HG02678 (cell line): Measurements from ENCODE around the gene GPC6.

ENCODE experiments used
- ATAC-seq: cut with Tn5 transposase; IDR thresholded peaks from one replicate; pipeline ENCODE4 v1.9.1; 2021; ENCODE audit warnings: mild to moderate bottlenecking, moderate library complexity; ENCODE audit not compliant: unreplicated experiment

The GPC6 gene

DNA sequence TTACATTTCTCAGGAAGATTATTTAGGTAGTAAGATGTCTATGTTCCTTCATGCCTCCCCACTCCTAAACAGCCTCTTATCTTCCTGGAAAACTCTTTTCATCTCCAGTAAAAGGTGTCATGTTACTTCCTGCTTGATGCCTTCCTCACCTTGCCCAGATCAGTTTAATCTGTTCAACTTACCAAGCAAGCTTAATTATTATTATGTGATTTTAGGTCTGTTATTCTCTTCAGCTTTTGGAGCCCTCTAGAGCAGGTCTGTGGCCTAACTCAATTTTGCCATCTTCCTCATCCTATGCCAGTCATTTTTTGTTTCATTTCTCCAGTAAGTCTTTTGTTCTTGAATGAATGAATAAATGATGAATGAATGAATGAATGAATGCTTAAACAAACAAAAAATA, 724.5 kb downstream of the GPC6 start:
- no peak for ATAC-seq

DNA sequence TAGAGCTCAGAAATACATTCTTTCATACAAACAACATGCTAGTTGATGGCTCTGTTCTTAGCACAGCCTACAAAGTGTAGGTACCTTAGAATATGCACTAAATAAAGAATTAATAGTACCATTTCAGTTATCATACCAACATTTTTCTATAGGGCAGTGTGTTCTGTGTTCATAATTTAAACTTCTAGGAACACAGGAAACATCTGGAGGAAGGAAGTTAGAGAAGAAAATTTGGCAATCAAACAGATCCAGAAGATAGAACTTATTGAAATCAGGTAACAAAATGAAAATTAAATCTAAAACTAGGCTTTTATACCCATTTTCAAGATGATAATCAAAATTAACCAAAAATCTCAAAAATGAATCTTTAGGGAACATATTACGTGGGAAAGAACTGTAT, 725.3 kb downstream of the GPC6 start:
- ATAC-seq: no peak

DNA sequence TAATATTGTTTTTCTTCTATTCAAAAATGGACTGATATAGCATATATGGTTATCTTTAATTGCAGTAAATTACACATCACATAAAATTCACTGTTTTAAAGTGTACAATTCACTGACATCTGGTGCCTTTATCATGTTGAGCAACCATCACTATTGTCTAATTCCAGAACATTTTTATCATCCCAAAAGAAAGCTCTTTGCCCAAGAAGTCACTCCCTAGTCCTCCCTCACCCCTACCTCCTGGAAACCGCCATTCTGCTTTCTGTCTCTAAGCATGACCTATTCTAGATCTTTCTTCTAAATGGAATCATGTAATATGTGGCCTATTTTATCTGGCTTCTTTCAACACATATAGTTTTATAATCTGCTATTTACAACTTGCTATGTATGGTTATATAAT, 727.2 kb downstream of the GPC6 start:
- ATAC-seq: no peak

DNA sequence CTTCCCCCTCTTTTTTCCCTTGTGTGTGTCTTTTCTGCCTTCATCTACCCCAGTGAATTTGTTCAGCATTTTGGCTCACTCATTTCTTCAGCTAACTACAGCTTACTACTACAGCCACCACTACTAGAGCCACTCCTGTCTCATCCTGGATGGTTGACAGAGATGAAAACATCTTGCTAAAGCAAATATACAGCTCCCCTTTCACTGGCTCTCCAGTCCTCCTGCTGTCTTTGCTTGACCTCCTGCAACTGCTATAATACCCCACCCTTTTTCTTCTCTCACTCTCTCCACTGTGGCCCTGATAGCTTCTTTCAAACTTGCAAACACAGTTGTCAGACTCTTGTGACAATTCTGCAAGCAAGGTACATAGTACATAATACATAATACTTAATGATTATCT, 729.3 kb downstream of the GPC6 start:
- ATAC-seq: no peak

DNA sequence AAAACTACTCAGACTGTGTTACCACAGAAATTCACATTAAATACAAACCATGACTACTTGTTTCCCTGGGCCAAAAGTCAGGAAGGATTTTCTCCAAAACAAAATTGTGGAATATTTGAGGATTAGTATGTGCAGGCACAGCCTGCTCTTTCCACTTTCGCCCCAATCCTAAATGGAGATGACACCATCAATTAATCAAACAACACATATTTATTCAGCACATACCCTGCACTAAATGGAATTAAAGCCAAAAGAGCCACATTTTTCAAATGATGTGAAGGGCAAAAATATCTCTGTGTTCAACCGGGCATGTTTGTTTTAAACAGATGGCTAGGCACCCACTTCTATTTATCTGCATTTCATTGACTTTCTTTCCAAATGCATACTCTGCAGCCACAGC, 729.8 kb downstream of the GPC6 start:
- no peak for ATAC-seq

DNA sequence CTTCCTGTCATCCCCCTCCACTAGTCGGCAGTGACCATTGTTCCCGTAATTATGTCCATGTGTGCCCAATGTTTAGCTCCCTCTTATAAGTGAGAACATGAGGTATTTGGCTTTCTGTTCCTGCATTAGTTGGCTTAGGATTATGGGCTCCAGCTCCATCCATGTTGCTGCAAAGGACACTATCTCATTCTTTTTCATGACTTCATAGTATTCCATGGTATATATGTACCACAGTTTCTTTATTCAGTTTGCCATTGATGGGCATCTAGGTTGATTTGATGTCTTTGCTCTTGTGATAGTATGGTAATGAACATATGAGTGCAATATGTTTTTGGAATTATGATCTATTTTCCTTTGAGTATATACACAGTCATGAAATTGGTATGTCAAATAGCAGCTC, 730.8 kb downstream of the GPC6 start:
- no peak for ATAC-seq

DNA sequence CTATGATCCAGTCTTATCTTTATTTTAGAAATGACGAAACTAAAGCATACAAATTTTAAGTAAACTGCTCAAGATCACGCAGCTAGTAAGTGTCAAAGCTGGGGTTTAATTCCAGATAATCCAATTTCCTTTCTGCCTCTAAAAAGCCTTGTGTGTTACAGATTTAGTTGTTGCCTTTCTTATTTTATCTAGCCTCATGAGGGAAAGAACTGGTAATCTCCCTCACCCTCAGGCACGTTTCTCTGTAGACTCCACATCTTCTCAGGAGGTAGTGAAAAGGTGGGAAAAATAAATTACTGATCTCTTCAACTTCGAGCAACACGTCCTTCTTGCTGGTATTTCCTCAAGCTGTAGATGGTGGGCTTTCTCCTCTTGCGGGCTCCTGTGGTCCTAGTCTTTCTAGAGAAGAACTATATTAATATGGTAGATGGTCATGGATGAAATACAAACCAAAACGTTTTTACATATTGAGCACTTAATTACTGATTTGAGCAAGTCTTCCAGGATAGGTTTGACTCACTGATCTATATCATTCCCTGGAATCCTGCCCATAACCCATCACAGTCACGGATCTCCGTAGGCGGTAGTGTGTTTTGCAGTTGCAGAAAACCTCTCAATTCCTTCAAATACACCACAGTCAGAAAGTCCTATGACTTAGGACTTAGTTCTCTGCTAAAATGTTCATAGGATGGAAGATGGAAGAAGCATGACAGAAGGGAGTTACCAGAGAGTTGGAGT, 733.4 kb downstream of the GPC6 start:
- ATAC-seq: no peak

DNA sequence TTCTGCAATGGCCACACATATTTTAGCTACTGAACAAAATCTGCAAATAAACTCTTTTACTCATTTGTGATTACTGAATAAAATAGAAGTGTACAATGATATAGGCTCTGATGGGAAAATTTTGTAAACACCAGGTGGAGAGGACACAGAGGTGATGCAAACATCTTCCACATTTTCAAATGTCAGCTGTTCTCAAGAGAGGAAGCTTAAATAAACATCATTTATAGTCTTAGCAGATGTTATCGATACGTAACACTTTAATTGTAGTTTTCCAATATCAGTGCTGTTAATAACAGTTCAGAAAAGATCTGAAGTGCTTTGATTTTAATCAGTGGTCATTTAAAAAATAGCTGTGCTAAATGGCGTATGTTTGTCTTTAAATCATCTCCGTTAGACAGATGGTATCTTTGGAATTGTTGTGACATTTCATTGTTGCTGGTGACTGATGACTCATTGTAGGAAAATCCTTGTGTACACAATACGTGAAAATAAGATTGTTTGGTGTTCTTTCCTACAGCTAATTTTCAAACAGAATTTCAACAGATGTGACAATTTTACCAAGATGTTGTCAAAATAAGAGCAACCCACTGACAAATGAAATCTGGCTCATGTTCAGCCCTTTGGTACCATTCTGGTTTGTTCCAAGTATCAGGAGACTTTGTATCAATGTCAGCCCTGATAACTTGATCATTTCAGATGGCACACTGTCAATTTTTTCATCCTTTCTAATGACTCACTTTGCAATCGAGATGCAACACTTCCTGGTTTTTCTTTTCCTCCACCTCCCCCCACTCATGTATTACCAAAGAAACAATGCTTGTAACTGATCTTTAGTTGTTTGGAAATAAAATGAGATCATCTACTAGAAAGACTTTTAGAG, 736.9 kb downstream of the GPC6 start:
- no peak for ATAC-seq

DNA sequence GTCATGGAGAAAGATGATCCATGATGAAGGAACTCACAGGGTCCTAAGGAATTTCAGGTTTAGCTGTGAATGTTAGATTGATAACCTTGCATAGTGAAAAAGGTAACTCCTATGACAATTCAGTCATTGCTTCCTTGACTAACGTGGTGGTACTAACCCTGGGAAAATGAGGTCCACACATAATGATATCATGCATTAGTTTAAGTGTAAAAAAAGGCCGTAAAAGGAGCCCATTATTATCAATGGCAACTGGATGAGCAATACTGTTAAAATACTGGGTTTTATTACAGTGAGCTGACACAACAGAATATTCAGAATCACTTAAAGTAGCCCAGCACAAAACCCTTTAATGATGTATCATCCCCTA, 737.5 kb downstream of the GPC6 start:
- ATAC-seq: no peak

DNA sequence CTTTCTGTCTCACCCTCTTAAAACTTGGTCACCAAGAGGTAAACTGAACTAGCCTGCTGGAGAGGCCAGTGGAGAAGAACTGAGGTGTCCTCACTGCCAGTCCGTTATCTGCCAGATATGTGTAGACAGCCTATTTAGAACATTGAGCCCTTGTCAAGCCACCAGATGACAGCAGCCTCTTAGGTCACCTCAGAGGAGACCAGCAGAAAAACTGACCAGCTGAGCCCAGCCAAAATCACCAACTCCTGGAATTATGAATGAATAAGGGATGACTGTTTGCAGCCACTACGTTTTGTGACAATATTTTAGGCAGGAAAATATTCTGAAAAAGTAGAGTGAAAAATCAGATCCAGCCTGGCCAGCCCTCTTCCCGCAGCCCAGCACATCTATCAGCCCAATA, 739.0 kb downstream of the GPC6 start:
- no peak for ATAC-seq

DNA sequence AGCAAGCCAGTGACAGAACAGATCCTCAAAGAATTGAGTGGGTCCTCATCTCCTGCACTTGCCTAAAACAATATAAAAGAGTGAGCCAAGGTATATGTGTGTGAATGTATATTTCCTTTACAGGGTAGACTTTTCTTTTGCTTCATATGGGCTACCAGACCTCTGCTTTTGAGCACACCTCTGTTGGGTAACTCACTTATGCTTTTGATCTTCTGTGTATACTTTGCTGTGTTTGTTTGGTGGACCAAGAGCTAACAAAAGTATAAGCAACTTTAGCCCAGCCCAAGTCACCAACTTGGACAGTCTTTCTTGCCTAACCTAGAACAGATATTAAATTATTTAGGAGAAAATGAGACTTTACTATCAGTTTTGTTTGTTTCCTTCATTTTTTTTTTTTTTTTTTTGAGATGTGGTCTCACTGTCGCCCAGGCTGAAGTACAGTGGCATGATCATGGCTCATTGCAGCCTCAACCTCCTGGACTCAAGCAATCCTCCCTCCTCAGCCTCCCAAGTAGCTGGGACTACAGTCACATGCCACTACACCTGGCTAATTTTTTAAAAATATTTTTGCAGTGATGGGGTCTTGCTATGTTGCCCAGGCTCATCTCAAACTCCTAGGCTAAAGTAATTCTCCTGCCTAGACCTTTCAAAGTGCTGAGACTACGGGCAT, 739.8 kb downstream of the GPC6 start:
- ATAC-seq: no peak

DNA sequence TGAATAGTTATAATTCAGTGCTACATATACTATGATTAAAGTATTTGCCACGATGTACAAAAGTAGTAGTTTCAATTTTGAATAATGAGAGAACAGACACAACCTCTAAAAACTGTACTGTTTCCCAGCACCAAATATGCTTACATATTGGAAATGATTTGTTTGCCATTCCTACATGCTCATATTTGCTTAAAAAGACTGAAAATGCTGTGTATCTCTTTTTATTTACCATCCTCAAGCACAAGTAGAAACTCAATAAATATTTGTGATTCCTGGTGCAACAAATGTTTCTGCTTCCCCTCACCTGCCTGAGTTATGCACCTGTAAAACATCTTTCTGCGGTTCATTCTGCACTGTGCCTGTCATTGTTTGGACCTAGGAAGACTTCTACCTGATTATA, 740.7 kb downstream of the GPC6 start:
- no peak for ATAC-seq

DNA sequence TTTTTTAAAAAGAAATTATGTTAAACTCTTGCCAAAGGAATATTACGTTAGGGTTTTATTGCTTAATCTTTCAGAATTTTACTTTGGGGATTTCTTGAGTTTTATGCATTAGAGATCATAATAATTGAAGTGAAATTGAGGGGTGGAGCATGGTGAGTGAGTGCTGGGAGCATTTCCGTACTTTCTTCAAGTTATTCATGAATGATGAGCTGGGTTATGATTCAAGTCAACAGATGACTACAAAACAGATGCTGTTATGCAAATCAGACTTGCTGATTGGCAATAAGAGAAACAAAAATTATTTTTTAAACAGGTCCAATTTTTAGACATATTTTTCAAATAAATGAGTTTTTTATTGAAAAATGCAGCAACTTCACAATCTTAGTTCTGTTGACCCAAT, 748.6 kb downstream of the GPC6 start:
- ATAC-seq: no peak

DNA sequence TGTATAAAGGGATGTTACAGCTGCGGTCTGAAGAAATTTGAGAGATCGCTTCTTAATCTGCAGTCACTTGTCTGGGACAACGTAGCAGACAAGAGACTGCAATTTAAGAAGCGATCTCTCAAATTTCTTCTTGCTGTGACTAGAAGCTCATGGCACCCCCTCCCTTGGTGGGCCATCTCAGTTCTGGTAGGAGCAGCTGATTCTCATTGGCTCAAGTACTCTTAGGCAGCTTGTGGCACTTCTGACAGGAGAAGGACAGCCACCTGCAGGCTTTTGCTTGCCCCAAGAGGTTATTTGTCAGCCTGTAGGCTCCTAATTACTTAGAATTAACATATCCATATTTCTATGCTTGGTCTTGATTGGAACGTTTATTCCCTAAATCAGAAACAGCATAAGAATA, 749.9 kb downstream of the GPC6 start:
- ATAC-seq: no peak

DNA sequence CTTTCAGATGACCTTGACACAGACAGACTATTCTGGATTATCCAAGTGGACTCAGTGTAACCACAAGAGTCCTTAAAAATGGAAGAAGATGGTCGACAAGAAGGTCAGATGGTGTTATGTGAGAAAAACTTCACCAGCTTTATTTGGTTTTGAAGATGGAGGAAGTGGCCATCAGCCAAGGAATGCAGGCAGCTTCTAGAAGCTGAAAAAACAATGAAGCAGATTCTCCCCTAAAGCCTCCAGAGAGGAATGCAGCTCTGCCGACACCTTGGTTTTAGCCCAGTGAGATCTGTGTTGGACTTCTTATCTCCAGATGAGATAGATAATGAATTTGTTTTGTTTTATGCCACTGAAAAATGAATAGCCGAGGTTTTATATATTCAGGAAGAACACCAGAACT, 751.4 kb downstream of the GPC6 start:
- ATAC-seq: no peak

DNA sequence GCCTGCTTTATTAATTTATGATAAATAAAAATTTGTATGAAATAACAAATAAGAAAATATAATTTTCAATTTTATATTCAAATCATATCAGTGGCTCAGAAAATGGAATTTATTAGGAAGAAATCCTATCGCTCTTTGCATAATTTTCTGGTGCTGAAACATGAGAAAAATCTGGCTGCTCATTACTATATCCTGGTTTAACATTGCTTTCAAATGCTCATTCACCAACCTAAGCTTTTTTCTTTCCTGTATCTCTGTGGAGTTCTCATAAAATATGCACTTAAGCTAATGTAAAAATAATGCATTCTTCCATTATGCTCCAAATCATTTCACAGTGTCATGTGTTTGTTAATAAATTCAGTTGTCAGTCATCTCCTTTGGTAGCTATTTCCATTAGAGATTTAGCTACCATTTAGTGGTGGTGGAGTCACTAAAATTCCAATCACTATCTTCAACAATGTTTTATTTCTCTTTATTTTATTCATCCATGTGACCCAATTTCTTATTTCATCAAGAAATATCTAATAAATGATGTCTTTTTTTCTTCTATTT, 754.9 kb downstream of the GPC6 start:
- ATAC-seq: no peak

DNA sequence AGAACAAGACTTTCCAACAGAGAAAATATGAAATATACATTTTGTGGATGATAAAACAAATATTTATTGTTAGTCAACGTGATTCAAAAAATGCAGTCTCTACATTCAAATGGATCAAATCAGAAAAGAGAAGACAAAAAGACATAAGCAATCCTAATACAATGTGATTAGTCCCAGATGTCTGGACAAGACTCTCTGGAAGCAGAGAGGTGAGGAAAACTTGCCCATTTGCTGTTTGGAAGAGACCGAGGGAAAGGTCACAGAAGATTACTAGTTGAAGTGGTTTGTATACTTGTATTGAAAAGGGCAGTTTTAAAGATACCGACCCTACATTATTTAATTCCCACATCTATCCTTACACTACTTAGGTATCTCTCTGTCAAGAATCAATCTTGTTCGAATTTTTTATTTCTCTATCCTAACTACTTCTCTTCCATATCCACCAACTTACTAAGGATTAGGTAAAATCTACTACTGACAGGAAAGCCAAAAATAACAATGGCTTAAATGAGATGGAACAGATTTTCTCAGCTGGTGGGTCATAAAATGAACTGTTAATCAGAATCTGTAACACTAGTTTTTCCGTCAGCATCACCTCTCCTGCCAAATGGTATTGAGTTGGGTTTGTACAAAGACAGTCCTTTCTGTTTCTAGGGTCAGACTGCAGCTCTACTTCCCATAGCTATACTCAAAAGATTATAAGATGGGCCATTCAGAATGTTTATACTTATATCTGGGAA, 755.7 kb downstream of the GPC6 start:
- ATAC-seq: no peak

DNA sequence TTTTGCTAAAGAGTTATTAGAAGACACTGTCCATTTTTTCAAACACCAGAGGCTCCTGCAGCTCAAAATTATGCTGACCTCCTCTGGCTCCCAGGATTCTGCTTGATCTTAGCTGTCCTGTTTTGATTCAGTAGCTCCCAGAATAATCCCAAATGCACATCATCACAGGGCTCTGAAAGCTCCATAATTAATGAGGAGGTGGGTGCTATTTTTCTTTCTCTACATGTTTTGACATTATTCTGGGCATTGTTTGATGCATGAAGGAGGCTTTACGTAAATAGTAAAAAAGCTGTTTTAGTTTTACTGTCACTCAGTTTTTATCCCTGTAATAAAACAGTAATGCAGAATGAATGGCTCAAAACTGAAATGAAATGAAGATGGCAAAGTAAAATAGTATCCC, 757.4 kb downstream of the GPC6 start:
- ATAC-seq: no peak

DNA sequence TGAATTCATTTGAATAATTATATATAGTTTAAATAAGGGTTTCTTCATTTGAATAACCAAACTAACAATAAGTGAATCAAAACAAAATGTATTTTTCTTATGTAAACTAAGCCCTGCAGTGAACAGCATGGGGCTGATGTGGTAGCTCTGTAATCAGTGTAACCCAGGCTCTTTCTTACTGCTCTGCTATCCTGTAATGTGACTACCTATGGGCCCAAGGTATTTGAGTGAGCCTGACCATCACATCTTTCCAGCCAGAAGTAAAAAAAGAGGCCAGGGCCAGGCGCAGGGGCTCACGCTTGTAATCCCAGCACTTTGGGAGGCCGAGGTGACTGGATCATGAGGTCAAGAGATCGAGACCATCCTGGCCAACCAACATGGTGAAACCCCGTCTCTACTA, 758.3 kb downstream of the GPC6 start:
- ATAC-seq: no peak

DNA sequence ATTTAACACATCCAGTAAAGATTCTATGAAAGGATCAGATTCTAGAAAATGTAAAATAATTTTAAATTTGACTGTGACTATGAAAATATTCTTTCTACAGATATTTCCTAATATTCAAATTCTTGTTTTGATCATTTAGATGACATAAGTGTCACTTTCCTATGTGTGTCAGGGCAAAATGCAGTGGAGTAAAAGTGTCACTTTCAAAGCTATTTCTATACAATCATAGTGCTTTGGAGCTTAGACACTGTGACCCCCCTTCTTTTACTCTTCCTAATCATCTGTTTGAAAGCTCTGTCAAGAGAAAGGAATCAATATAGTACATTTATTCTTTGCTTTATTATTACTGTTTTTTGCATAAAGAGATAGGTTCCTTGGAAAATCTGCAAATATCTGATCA, 760.9 kb downstream of the GPC6 start:
- no peak for ATAC-seq

DNA sequence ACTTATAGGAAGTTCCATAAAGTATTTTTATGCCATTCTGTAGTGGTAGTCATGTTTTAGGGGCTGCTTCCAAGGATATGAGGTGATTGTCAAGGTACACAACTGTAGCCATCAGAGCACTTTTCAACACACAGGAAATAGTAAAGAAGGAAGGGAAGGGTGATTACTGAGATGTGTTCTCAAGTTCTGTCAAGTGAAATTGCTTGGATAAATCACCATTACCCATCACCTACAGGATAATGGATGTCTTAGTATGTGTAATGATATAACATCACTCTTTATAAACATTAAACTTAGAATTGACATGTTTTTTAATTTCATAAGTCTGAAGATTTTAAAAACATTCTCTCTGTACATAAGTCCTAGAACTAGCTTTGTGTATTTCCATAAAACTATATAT, 765.0 kb downstream of the GPC6 start:
- ATAC-seq: no peak
